MM.1S (cell line): ENCODE results near the gene ALPK3.

Experiments
- DNase-seq: peaks from one replicate; pipeline ENCODE4 v3.0.0-alpha.2; 2015
- H2AFZ ChIP-seq: fragments of 300-600 bp; sonication (generic); 2 replicates; pipeline ENCODE4 v1.6.0; 2016; ENCODE audit warnings: antibody characterized with exemption, low read length
- H3F3A ChIP-seq: fragments of 300-600 bp; sonication (generic); 2 replicates; pipeline ENCODE4 v1.6.1; 2016; ENCODE audit warnings: mild to moderate bottlenecking, antibody characterized with exemption, low read length, moderate library complexity, mixed read lengths; ENCODE audit not compliant: insufficient read depth
- H3K27ac ChIP-seq: fragments of 300-600 bp; sonication (generic); 2 replicates; pipeline ENCODE4 v1.5.1; 2016; ENCODE audit warnings: mild to moderate bottlenecking, low read length
- H3K27me3 ChIP-seq: fragments of 300-600 bp; sonication (generic); replicated peaks from 2 replicates; pipeline ENCODE4 v1.6.0; 2016; ENCODE audit warnings: low read length; ENCODE audit not compliant: insufficient read depth
- H3K36me3 ChIP-seq: fragments of 300-600 bp; sonication (generic); replicated peaks from 2 replicates; pipeline ENCODE4 v1.6.1; 2016; ENCODE audit warnings: mild to moderate bottlenecking, low read length, mixed read lengths; ENCODE audit not compliant: insufficient read depth
- H3K4me1 ChIP-seq: fragments of 300-600 bp; sonication (generic); 2 replicates; pipeline ENCODE4 v1.6.1; 2016; ENCODE audit warnings: low read length, mixed read lengths
- H3K4me2 ChIP-seq: fragments of 300-600 bp; sonication (generic); 2 replicates; pipeline ENCODE4 v1.6.0; 2016; ENCODE audit warnings: low read depth, low read length
- H3K4me3 ChIP-seq: fragments of 300-600 bp; sonication (generic); 2 replicates; pipeline ENCODE4 v1.5.1; 2016; ENCODE audit warnings: low read length, mixed read lengths
- H3K79me2 ChIP-seq: fragments of 300-600 bp; sonication (generic); 2 replicates; pipeline ENCODE4 v1.6.1; 2016; ENCODE audit warnings: mixed run types, low read length, mixed read lengths
- H3K9ac ChIP-seq: fragments of 300-600 bp; sonication (generic); 2 replicates; pipeline ENCODE4 v1.6.1; 2016; ENCODE audit warnings: low read length, mixed read lengths
- H3K9me2 ChIP-seq: fragments of 300-600 bp; sonication (generic); replicated peaks from 2 replicates; pipeline ENCODE4 v1.6.1; 2016; ENCODE audit warnings: mild to moderate bottlenecking, low read length, mixed read lengths; ENCODE audit not compliant: insufficient read depth
- H3K9me3 ChIP-seq: fragments of 300-600 bp; sonication (generic); replicated peaks from 2 replicates; pipeline ENCODE4 v1.6.1; 2016; ENCODE audit warnings: mild to moderate bottlenecking, low read length, mixed read lengths; ENCODE audit not compliant: insufficient read depth
- H4K20me1 ChIP-seq: fragments of 300-600 bp; sonication (generic); 2 replicates; pipeline ENCODE4 v1.6.1; 2016; ENCODE audit warnings: mild to moderate bottlenecking, low read length, moderate library complexity, mixed read lengths; ENCODE audit not compliant: insufficient read depth
- CTCF ChIP-seq: fragments of 300-600 bp; sonication (generic); IDR thresholded peaks from 2 replicates; pipeline ENCODE4 v1.5.1; 2016; ENCODE audit warnings: antibody characterized with exemption, low read length, mixed read lengths
- EZH2 ChIP-seq: fragments of 300-600 bp; sonication (generic); optimal IDR thresholded peaks from 2 replicates; pipeline ENCODE3; 2017; ENCODE audit warnings: low read depth, mild to moderate bottlenecking, antibody characterized with exemption, low read length, mixed read lengths
- EZH2phosphoT487 ChIP-seq: fragments of 300-600 bp; sonication (generic); IDR thresholded peaks from 2 replicates; pipeline ENCODE4 v1.6.1; 2018; ENCODE audit warnings: antibody characterized with exemption, low read length

The ALPK3 gene

DNA sequence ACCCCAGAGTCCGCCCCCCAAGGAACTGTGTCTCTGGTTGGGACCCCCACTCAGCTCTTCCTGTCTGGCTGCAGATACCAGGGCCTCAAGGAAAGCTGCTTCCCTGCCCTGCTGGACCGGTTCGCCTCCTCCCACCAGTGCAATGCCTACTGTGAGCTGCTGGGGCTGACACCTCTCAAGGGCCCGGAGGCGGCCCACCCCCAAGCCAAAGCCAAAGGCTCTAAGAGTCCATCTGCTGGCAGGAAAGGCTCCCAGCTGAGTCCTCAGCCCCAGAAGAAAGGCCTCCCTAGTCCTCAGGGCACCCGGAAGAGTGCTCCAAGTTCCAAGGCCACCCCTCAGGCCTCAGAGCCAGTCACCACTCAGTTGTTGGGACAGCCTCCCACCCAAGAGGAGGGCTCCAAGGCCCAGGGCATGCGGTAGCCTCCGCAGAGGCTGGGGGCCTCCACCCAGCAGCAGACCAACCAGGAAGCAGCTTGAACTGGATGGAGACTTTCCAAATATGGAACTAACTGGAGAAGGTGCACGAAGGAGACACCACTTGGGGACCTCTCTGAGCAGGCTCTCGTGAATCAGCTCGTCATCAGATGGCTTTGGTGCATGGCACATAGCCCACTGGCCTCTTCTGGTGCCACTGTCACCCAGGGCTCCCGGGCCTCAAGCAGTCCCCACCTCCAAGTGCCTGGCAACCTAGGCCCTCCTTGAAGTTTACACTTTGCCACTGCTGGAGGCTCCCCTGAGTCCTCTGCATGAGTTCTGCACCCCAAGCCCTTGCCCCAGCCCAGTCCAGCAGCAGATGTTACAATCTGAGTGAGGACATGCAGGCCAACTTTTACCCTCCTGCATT lies 51.1 kb downstream of the ALPK3 start:
- no peak for DNase-seq
- H3F3A ChIP-seq: no peaks in the 10 kb centered on the region
- H3K36me3 ChIP-seq: no peaks in the 10 kb centered on the region
- H3K4me3 ChIP-seq: no peak overlapping the region
- H4K20me1 ChIP-seq: no peaks in the 10 kb centered on the region
- no peaks in the 10 kb centered on the region for H3K4me1 ChIP-seq
- TF ChIP-seq EZH2phosphoT487: no peak
- no peak for TF ChIP-seq CTCF
- H3K9ac ChIP-seq: no peak overlapping the region
- no peaks in the 10 kb centered on the region for H3K9me2 ChIP-seq
- no peaks in the 10 kb centered on the region for H3K9me3 ChIP-seq
- no peak overlapping the region for H3K4me2 ChIP-seq
- no peaks in the 10 kb centered on the region for H3K27me3 ChIP-seq
- H3K27ac ChIP-seq: no peak overlapping the region
- H3K79me2 ChIP-seq: no peaks in the 10 kb centered on the region
- H2AFZ ChIP-seq: no peak overlapping the region

GRCh38 chr15:84869510-84869909 lies 52.4 kb downstream of the ALPK3 start:
- Histone ChIP-seq H3K36me3 (no peaks in the 10 kb centered on the region), H3K9ac (no peak overlapping the region), H3K27ac (no peak overlapping the region), H3K4me1 (no peaks in the 10 kb centered on the region), H3K9me2 (no peaks in the 10 kb centered on the region), H3K4me2 (no peak overlapping the region), H3K79me2 (no peaks in the 10 kb centered on the region), H4K20me1 (no peaks in the 10 kb centered on the region), H3K9me3 (no peaks in the 10 kb centered on the region), H3K27me3 (no peaks in the 10 kb centered on the region), H3K4me3 (no peak overlapping the region), H2AFZ (no peak overlapping the region), H3F3A (no peaks in the 10 kb centered on the region)
- TF ChIP-seq EZH2phosphoT487 (no peak), CTCF (no peak)
- DNase-seq: no peak

DNA sequence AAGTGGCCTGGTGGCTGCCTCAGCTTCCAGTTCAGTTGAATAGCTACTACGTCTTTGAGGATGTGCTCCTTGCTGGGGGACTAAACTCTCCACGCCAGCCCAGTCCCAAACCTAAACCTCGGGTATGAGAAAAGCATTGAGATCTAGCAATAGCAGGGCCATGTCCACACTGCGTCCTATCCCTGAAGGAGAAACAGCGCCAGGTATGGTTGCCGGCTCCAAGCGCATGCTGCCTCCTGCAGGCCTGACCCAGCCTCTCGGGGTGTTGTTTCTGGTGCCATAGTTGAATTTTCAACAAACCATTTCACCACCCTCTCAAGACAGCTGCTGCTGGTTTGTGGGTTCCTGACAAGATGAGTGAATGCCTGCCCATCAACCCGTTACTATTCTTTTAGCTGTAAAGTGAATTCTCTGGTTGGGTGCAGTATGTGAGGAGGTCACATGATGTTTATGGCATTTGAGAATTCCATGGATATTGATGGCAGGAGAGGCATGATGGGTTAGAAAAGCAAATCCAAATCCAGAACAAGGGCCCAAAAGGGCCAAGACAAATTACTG lies 54.4 kb downstream of the ALPK3 start:
- Histone ChIP-seq H3K27me3 (no peaks in the 10 kb centered on the region), H3K9ac (no peak overlapping the region), H2AFZ (no peak overlapping the region), H3K4me3 (no peak overlapping the region), H3K36me3 (no peaks in the 10 kb centered on the region), H4K20me1 (no peaks in the 10 kb centered on the region), H3K4me1 (no peaks in the 10 kb centered on the region), H3K79me2 (no peaks in the 10 kb centered on the region), H3K9me2 (no peaks in the 10 kb centered on the region), H3F3A (no peaks in the 10 kb centered on the region), H3K27ac (no peak overlapping the region), H3K9me3 (no peaks in the 10 kb centered on the region), H3K4me2 (no peak overlapping the region)
- TF ChIP-seq CTCF (no peak), EZH2phosphoT487 (no peak), EZH2 (no peak)
- DNase-seq: no peak
